Caco-2 (cell line): ENCODE measurements around the gene ACOXL. TPM values are rescaled to one million over a fixed set of nuclear protein-coding genes. Genes with fewer than 3 reads are reported as not detected.

ENCODE experiments used
- BruUV-seq: library from RNA; stranded (reverse); fragments of 400-500 nt; replicated peaks from 2 replicates; lab custom pipeline; 2021; lab: Mats Ljungman, UMichigan
- CTCF ChIA-PET: fragments of 300-600 bp; sonication (Branson Sonifier 250); formaldehyde crosslinking; loops from one replicate; lab custom pipeline; 2022; ENCODE audit warnings: antibody characterized with exemption; lab: Charles Lee
- POLR2A ChIA-PET: fragments of 300-600 bp; sonication (Branson Sonifier 250); formaldehyde crosslinking; loops from one replicate; lab custom pipeline; 2022; ENCODE audit warnings: antibody characterized with exemption; lab: Charles Lee
- DNase-seq, 2 experiments: peaks; one replicate each; pipeline versions ENCODE4 v3.0.0 to v3.0.0-alpha.2; 2020 to 2022
- H3K27me3 ChIP-seq: replicated peaks from 2 replicates; pipeline ENCODE4 v1.6.0; 2011; ENCODE audit warnings: low read length; ENCODE audit not compliant: control insufficient read depth, insufficient read depth
- H3K36me3 ChIP-seq: 2 replicates; pipeline ENCODE4 v1.5.1; 2011; ENCODE audit warnings: low read length; ENCODE audit not compliant: control insufficient read depth, insufficient read depth
- H3K4me1 ChIP-seq: fragments of 250-450 bp; sonication (Bioruptor Pico); 2 replicates; pipeline ENCODE4 v1.5.1; 2020; ENCODE audit warnings: mild to moderate bottlenecking
- H3K4me3 ChIP-seq: 2 replicates; pipeline ENCODE4 v1.5.1; 2011; ENCODE audit warnings: low read depth, mild to moderate bottlenecking, control low read depth, low read length
- H3K9me3 ChIP-seq: fragments of 250-450 bp; sonication (Bioruptor Pico); 2 replicates; pipeline ENCODE4 v1.5.1; 2020; ENCODE audit warnings: mild to moderate bottlenecking, moderate library complexity
- H3K27ac Mint-ChIP-seq: one replicate; pipeline ENCODE4 v1.8.0; 2022; ENCODE audit warnings: mixed read lengths; ENCODE audit not compliant: unreplicated experiment
- H3K27me3 Mint-ChIP-seq: one replicate; pipeline ENCODE4 v1.8.0; 2022; ENCODE audit warnings: mixed read lengths; ENCODE audit not compliant: insufficient read depth, unreplicated experiment
- H3K36me3 Mint-ChIP-seq: one replicate; pipeline ENCODE4 v1.8.0; 2022; ENCODE audit warnings: mild to moderate bottlenecking, mixed read lengths; ENCODE audit not compliant: insufficient read depth, unreplicated experiment
- H3K4me1 Mint-ChIP-seq: one replicate; pipeline ENCODE4 v1.8.0; 2022; ENCODE audit warnings: low read depth, mixed read lengths; ENCODE audit not compliant: unreplicated experiment
- H3K4me3 Mint-ChIP-seq: one replicate; pipeline ENCODE4 v1.8.0; 2022; ENCODE audit warnings: mild to moderate bottlenecking, moderate library complexity, mixed read lengths; ENCODE audit not compliant: unreplicated experiment
- H3K9me3 Mint-ChIP-seq: one replicate; pipeline ENCODE4 v1.8.0; 2022; ENCODE audit warnings: mixed read lengths; ENCODE audit not compliant: unreplicated experiment
- CTCF ChIP-seq, 2 experiments: fragments of 200-600 bp in 1 of 2; IDR thresholded peaks; 1 replicate in 1 of 2; 2 replicates in 1 of 2; pipeline versions ENCODE4 v1.5.1 to v1.8.0; 2011 to 2022; ENCODE audit warnings: antibody characterized with exemption in 1 of 2, control low read depth in 1 of 2, inconsistent platforms in 1 of 2, low read depth in 1 of 2, low read length in 1 of 2, mild to moderate bottlenecking in 1 of 2, moderate library complexity in 1 of 2; ENCODE audit not compliant: insufficient read depth in 1 of 2, severe bottlenecking in 1 of 2, unreplicated experiment in 1 of 2
- intact Hi-C: fragments of 100-400 bp; cut with micrococcal nuclease; formaldehyde crosslinking; loops from one replicate; pipeline ENCODE4 v1.10.0; 2022; ENCODE audit not compliant: unreplicated experiment
- total RNA-seq: library from RNA; stranded (reverse); gene quantifications from 2 replicates; pipeline ENCODE4 v1.2.3, GENCODE V29; 2022

The ACOXL gene
- total RNA-seq, 1 experiment from 2014 or later = 2.6 TPM

DNA sequence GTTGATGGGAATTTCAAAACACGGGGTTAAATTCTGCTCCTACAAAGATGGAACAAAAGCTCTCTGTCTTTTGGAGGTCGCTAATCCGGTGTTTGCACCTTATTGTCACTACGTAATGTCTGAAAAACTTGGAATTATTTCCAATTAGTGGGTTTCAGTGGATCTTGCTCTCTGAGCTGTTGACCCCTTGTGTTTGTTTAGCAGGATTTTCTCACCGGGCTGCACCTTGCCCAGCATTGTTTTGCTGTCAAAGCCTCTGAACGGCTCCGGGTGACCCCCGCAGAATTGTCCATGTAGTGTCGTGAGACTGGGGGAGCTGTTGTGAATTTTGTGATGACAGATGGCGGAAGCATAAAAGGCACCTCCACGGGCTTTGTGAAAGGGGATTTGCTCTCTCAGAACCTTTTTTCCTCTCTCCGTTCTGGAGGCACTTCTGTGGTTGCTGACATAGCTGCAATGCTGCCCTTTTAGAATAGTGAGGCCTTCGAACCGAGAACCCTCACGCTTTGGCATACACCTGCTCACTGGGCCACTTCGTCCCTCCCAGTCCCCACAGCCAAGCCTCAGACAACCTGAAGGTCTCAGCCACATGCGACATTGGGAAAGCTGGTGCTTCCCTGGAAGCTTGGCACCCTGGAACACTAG lies 129.4 kb downstream of the ACOXL start:
- no TSS peak for BruUV-seq
- H3K4me1 ChIP-seq = no peaks in the 10 kb centered on the region
- H3K36me3 Mint-ChIP-seq = no peaks in the 10 kb centered on the region
- H3K9me3 ChIP-seq = no peaks in the 10 kb centered on the region
- no peaks in the 10 kb centered on the region for H3K36me3 ChIP-seq
- DNase-seq = no peak
- ChIA-PET POLR2A (no interaction called here), CTCF (no interaction called here)
- H3K4me3 Mint-ChIP-seq = no peak overlapping the region
- intact Hi-C loops = no loop called here
- H3K4me3 ChIP-seq = no peak overlapping the region
- no peaks in the 10 kb centered on the region for H3K4me1 Mint-ChIP-seq
- H3K27me3 Mint-ChIP-seq = peaks cover 4% of the 10 kb centered on the region
- H3K27ac Mint-ChIP-seq = no peak overlapping the region
- no peaks in the 10 kb centered on the region for H3K9me3 Mint-ChIP-seq
- TF ChIP-seq CTCF (IDR thresholded peaks at IDR 0.05; ENCODE audit: insufficient read depth in 1 of 2, low read depth in 1 of 2, low read length in 1 of 2, severe bottlenecking in 1 of 2, unreplicated experiment in 1 of 2) = no peak
- no peaks in the 10 kb centered on the region for H3K27me3 ChIP-seq

GRCh38 chr2:110863726-110864125 lies 131.4 kb downstream of the ACOXL start:
- Mint-ChIP-seq H3K27ac (no peak overlapping the region), H3K9me3 (no peaks in the 10 kb centered on the region), H3K36me3 (no peaks in the 10 kb centered on the region), H3K27me3 (peaks cover 8% of the 10 kb centered on the region), H3K4me3 (no peak overlapping the region), H3K4me1 (no peaks in the 10 kb centered on the region)
- H3K4me1 ChIP-seq = no peaks in the 10 kb centered on the region
- CTCF ChIA-PET = no interaction called here
- DNase-seq = no peak
- H3K27me3 ChIP-seq = no peaks in the 10 kb centered on the region
- BruUV-seq = no TSS peak
- H3K4me3 ChIP-seq = no peak overlapping the region
- POLR2A ChIA-PET = no interaction called here
- H3K9me3 ChIP-seq = no peaks in the 10 kb centered on the region
- no peaks in the 10 kb centered on the region for H3K36me3 ChIP-seq
- no peak for TF ChIP-seq CTCF (IDR thresholded peaks at IDR 0.05; ENCODE audit: insufficient read depth in 1 of 2, low read depth in 1 of 2, low read length in 1 of 2, severe bottlenecking in 1 of 2, unreplicated experiment in 1 of 2)
- intact Hi-C loops = no loop called here

- H3K4me3 Mint-ChIP-seq = no peak overlapping the region
These were observed 131.8 kb downstream of the ACOXL start for GRCh38 chr2:110864176-110864575.

More at GRCh38 chr2:110864176-110864575, 131.8 kb downstream of the ACOXL start:
- H3K9me3 Mint-ChIP-seq = no peaks in the 10 kb centered on the region
- DNase-seq = no peak
- Histone ChIP-seq H3K4me3 (no peak overlapping the region), H3K9me3 (no peaks in the 10 kb centered on the region), H3K36me3 (no peaks in the 10 kb centered on the region), H3K4me1 (no peaks in the 10 kb centered on the region), H3K27me3 (no peaks in the 10 kb centered on the region)
- no TSS peak for BruUV-seq
- no peak for TF ChIP-seq CTCF (IDR thresholded peaks at IDR 0.05; ENCODE audit: insufficient read depth in 1 of 2, low read depth in 1 of 2, low read length in 1 of 2, severe bottlenecking in 1 of 2, unreplicated experiment in 1 of 2)
- H3K36me3 Mint-ChIP-seq = no peaks in the 10 kb centered on the region
- intact Hi-C loops = no loop called here
- POLR2A ChIA-PET = no interaction called here
- H3K27ac Mint-ChIP-seq = no peak overlapping the region
- H3K4me1 Mint-ChIP-seq = no peaks in the 10 kb centered on the region
- CTCF ChIA-PET = no interaction called here
- H3K27me3 Mint-ChIP-seq = peaks cover 7% of the 10 kb centered on the region
